T-helper 1 cell treated with Interleukin-12 subunit alpha and Interleukin-12 subunit beta and Interleukin-4 antibody, amounts not matched to agents 30 ng/mL and 1 ng/mL, for 36 hours (primary cell): ENCODE data around the gene PLXDC2. TPM values are rescaled to one million over a fixed set of nuclear protein-coding genes. Genes with fewer than 3 reads are reported as not detected.

Source experiments
- intact Hi-C: fragments of 100-400 bp; cut with micrococcal nuclease; formaldehyde crosslinking; loops from one replicate; pipeline ENCODE4 v1.15.1; 2024
- total RNA-seq: library from RNA; stranded (reverse); gene quantifications from 2 replicates; pipeline ENCODE4 v1.2.3, GENCODE V29; 2022

The PLXDC2 gene
- total RNA-seq, 1 donor from 2014 or later, result 0.10 TPM

DNA sequence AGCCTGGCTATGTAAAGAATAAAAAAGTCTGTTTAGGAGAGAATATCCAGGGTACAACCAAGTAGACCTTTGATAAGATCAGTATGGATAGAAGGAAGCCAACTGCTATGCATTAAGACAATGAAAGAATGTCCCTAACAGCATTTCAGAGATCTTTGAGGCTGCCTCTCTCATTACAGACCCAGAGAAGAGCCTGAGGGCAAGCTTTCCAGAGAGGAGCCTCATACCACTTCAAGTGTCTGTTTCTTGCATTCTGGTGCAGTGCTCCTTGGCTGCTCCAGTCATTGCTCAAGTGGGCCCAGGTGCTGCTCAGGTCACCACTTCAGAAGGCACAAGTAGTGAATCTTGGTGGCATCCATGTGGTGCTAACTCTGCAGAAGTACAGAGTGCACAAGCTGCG is 514.0 kb downstream of the PLXDC2 start:
- intact Hi-C loops, result no loop called here

DNA sequence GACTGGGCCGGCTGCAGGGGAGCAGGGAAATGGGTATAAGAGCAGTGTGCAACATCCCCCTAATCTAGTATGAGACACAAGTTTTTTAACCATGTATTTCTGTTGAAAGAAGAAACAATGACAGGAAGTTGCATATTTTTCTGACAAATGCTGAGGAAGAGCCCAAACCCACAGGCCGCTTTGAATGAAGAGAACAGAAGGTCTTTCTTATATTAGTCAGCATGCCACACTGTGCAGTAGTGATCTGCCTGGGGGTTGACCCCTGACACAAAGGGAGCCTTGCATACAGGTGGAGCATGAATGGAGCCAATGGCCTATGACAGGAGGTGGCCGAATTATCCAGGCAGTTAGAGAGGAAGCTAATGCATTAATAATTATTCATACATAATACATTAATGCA is 518.3 kb downstream of the PLXDC2 start:
- intact Hi-C loops, result no loop called here
